Effector memory CD4-positive, alpha-beta T cell (primary cell): ENCODE data around the gene DYRK1B.
A peak's percentile ranks its signal among the peaks of the same experiment; 100 is the strongest.
"Not testable (repeated sequence)": the region's sequence is repeated elsewhere in the genome, so short reads cannot be mapped to it uniquely, and the experiment has no call there.

Experiments
- DNase-seq, 3 donors: peaks; one replicate each; pipeline ENCODE4 v3.0.0-alpha.2; 2020
- H3K27ac ChIP-seq: 2 replicates; pipeline ENCODE4 v1.7.0; 2013; ENCODE audit warnings: mild to moderate bottlenecking, low read length, moderate library complexity; ENCODE audit not compliant: insufficient read depth, poor library complexity, severe bottlenecking
- H3K27me3 ChIP-seq: replicated peaks from 2 replicates; pipeline ENCODE4 v1.7.0; 2013; ENCODE audit warnings: mild to moderate bottlenecking, low read length; ENCODE audit not compliant: insufficient read depth, control insufficient read depth, poor library complexity, severe bottlenecking
- H3K36me3 ChIP-seq: 2 replicates; pipeline ENCODE4 v1.7.0; 2013; ENCODE audit warnings: mild to moderate bottlenecking, low read length, moderate library complexity; ENCODE audit not compliant: control insufficient read depth, insufficient read depth
- H3K4me1 ChIP-seq: 2 replicates; pipeline ENCODE4 v1.7.0; 2013; ENCODE audit warnings: low read length, mild to moderate bottlenecking; ENCODE audit not compliant: control insufficient read depth, insufficient read depth, poor library complexity, severe bottlenecking
- H3K4me3 ChIP-seq: 2 replicates; pipeline ENCODE4 v1.7.0; 2013; ENCODE audit warnings: low read length, low read depth, mild to moderate bottlenecking; ENCODE audit not compliant: insufficient read depth, poor library complexity, severe bottlenecking
- H3K9me3 ChIP-seq: 2 replicates; pipeline ENCODE4 v1.7.0; 2013; ENCODE audit warnings: mild to moderate bottlenecking, low read length, moderate library complexity; ENCODE audit not compliant: control insufficient read depth
- total RNA-seq, 3 donors: gene quantifications; one replicate each; lab custom pipeline; 2026; lab: John Stamatoyannopoulos, UW

Gene DYRK1B
- total RNA-seq = 16.4 to 24.4 (median 18.3) reads per million in 3 donors

GRCh38 chr19:39833464-39834286, at the start of gene DYRK1B:
TSS of gene DYRK1B (minus strand) at chr19:39834162. CDS start at chr19:39831867, 2,295 bp downstream.
- peak within 1 kb of the TSS; percentile 99 for H3K27ac ChIP-seq
- DNase-seq = peak; percentile 94 to 98 (median 97)
- H3K4me3 ChIP-seq = peak within 1 kb of the TSS; percentile 100
- no peaks in the 10 kb centered on the region for H3K9me3 ChIP-seq
- peaks cover 48% of the 10 kb centered on the region for H3K36me3 ChIP-seq
- no peaks in the 10 kb centered on the region for H3K27me3 ChIP-seq
- H3K4me1 ChIP-seq = peaks cover 18% of the 10 kb centered on the region

GRCh38 chr19:39882645-39883044, 48.7 kb upstream of the DYRK1B start:
- H3K4me3 ChIP-seq, DNase-seq, H3K4me1 ChIP-seq, H3K27me3 ChIP-seq, H3K9me3 ChIP-seq, H3K27ac ChIP-seq, H3K36me3 ChIP-seq: not testable (repeated sequence)

- peak in 1 of 3 donors; percentile 25 for DNase-seq
- not testable (repeated sequence) for H3K9me3 ChIP-seq, H3K4me3 ChIP-seq, H3K27me3 ChIP-seq, H3K36me3 ChIP-seq, H3K4me1 ChIP-seq, H3K27ac ChIP-seq
Observed at GRCh38 chr19:39881495-39882110, 47.6 kb upstream of the DYRK1B start.

- H3K9me3 ChIP-seq, DNase-seq, H3K27me3 ChIP-seq, H3K4me3 ChIP-seq, H3K4me1 ChIP-seq, H3K36me3 ChIP-seq, H3K27ac ChIP-seq: not testable (repeated sequence)
Observed at GRCh38 chr19:39880241-39880640, 46.3 kb upstream of the DYRK1B start.

GRCh38 chr19:39879796-39880195, 45.8 kb upstream of the DYRK1B start:
- not testable (repeated sequence) for H3K9me3 ChIP-seq, H3K4me3 ChIP-seq, H3K36me3 ChIP-seq, H3K4me1 ChIP-seq, H3K27ac ChIP-seq, DNase-seq, H3K27me3 ChIP-seq

- not testable (repeated sequence) for H3K9me3 ChIP-seq, H3K4me1 ChIP-seq, H3K36me3 ChIP-seq, DNase-seq, H3K4me3 ChIP-seq, H3K27me3 ChIP-seq, H3K27ac ChIP-seq
Observed at GRCh38 chr19:39878866-39879265, 44.9 kb upstream of the DYRK1B start.

GRCh38 chr19:39878398-39878797, 44.4 kb upstream of the DYRK1B start:
- no peaks in the 10 kb centered on the region for H3K27me3 ChIP-seq
- DNase-seq = no peak
- H3K36me3 ChIP-seq = no peaks in the 10 kb centered on the region
- H3K4me3 ChIP-seq = no peak overlapping the region
- no peaks in the 10 kb centered on the region for H3K4me1 ChIP-seq
- H3K27ac ChIP-seq = no peak overlapping the region
- H3K9me3 ChIP-seq = no peaks in the 10 kb centered on the region

- H3K27me3 ChIP-seq, DNase-seq, H3K36me3 ChIP-seq, H3K9me3 ChIP-seq, H3K4me1 ChIP-seq, H3K27ac ChIP-seq, H3K4me3 ChIP-seq: not testable (repeated sequence)
Observed at GRCh38 chr19:39877982-39878381, 44.0 kb upstream of the DYRK1B start.

GRCh38 chr19:39877488-39877887, 43.5 kb upstream of the DYRK1B start:
- H3K27me3 ChIP-seq, H3K9me3 ChIP-seq, H3K27ac ChIP-seq, H3K36me3 ChIP-seq, H3K4me3 ChIP-seq, H3K4me1 ChIP-seq: not testable (repeated sequence)
- peak in 1 of 3 donors; percentile 36 for DNase-seq

- not testable (repeated sequence) for H3K27me3 ChIP-seq, H3K9me3 ChIP-seq, DNase-seq, H3K4me1 ChIP-seq, H3K27ac ChIP-seq, H3K36me3 ChIP-seq, H3K4me3 ChIP-seq
Observed at GRCh38 chr19:39876486-39876885, 42.5 kb upstream of the DYRK1B start.
